ENCODE data around the gene RRAGA.

- no peak for TF ChIP-seq EZH2 (IDR thresholded peaks at IDR 0.05; ENCODE audit: low read depth, low read length, severe bottlenecking)
- TF ChIP-seq MAFK (IDR thresholded peaks at IDR 0.05; ENCODE audit: low read depth, low read length), result no peak
- TF ChIP-seq, protein P1, sequence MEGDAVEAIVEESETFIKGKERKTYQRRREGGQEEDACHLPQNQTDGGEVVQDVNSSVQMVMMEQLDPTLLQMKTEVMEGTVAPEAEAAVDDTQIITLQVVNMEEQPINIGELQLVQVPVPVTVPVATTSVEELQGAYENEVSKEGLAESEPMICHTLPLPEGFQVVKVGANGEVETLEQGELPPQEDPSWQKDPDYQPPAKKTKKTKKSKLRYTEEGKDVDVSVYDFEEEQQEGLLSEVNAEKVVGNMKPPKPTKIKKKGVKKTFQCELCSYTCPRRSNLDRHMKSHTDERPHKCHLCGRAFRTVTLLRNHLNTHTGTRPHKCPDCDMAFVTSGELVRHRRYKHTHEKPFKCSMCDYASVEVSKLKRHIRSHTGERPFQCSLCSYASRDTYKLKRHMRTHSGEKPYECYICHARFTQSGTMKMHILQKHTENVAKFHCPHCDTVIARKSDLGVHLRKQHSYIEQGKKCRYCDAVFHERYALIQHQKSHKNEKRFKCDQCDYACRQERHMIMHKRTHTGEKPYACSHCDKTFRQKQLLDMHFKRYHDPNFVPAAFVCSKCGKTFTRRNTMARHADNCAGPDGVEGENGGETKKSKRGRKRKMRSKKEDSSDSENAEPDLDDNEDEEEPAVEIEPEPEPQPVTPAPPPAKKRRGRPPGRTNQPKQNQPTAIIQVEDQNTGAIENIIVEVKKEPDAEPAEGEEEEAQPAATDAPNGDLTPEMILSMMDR (IDR thresholded peaks at IDR 0.05; ENCODE audit: control extremely low read depth in 1 of 3, insufficient read depth in 1 of 3, low read depth in 1 of 3, low read length in 3 of 3), result no peak
- TF ChIP-seq RAD21 (IDR thresholded peaks at IDR 0.05 in 1 of 2, conservative IDR thresholded peaks at IDR 0.05 in 1 of 2; ENCODE audit: low read depth in 2 of 2, low read length in 2 of 2), result no peak
- no peak for TF ChIP-seq GABPA (IDR thresholded peaks at IDR 0.05; ENCODE audit: borderline replicate concordance, insufficient read depth, low read length)
- no peak for TF ChIP-seq RBBP5 (IDR thresholded peaks at IDR 0.05; ENCODE audit: borderline replicate concordance, low read depth, low read length)
- no peak for TF ChIP-seq KDM5A (IDR thresholded peaks at IDR 0.05; ENCODE audit: low read length)
- no peak for TF ChIP-seq ZNF274 (IDR thresholded peaks at IDR 0.05; ENCODE audit: borderline replicate concordance, extremely low read depth, low read length)
These were observed 21.4 kb upstream of the RRAGA start for GRCh38 chr9:19027825-19028224.

All from H1 (cell line).